Muscle of arm (tissue), 12 donors: ENCODE results near the gene POLN. TPM values are rescaled to one million over a fixed set of nuclear protein-coding genes. Genes with fewer than 3 reads are reported as not detected.
"Not testable (repeated sequence)": the region's sequence is repeated elsewhere in the genome, so short reads cannot be mapped to it uniquely, and the experiment has no call there.

Experiments
- DNase-seq: peaks from one replicate; pipeline ENCODE4 v3.0.0-alpha.2; 2013
- polyA plus RNA-seq, 12 donors: library from polyadenylated mRNA; unstranded; fragments of 120-200 nt; gene quantifications; one replicate each; pipeline ENCODE4 v1.2.1, GENCODE V29; 2013; ENCODE audit not compliant: insufficient read length in 12 of 12

POLN gene
- polyA plus RNA-seq, 12 donors: 1.7 to 4.1 (median 2.8) TPM; not detected in 2

DNA sequence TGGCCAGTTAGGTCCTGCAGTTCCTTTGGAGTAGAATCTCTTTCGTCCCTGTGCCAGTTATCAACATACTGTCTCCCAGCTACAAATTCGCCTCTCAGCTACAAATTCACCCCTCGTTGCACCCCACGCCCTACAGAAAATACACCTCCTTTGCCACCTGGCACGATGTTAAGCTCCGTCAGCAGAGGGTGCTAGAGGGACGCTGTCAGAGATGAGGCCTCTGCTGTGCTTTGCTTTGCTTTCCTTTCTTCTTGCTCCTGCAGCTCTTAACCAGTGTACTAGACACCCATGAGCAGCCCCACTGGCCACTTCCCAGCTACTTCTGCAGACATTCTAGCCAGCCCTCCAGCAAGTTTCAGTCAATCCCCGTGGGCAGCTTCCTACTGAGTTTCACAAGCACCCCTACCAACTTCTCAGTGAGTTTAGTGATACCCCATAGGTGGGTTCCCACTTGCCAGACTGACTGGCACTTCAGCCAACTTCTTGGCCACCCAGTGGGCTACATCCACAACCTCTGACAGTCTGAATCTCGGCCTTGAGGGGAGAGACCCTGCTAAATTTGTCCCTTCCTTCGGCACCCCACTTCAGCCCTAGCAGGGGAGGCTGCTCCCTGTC is 21.8 kb downstream of the POLN start:
- DNase-seq: peak; percentile 71

- DNase-seq: no peak
These were observed 22.6 kb downstream of the POLN start for GRCh38 chr4:2219233-2219760.

DNA sequence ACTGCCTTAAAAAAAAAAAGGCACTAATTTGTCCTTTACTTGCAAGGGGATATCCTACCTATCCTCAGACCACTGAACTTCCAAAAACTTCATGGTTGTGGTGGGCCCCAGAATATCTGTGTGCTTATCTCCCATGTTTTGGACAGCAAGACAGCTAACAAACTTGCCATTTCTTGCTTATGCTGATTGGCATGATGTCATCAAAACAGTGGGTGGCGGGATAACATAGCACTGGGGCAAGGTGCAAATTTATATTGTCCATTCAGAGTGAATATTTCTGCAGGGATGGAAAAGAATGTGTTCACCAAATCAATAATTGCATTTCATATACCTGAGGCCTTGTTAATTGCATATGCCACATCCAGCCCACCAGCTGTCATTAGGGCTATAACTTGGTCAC is 23.5 kb downstream of the POLN start:
- no peak for DNase-seq

- DNase-seq: no peak
These were observed 24.2 kb downstream of the POLN start for GRCh38 chr4:2217726-2218125.

GRCh38 chr4:2212831-2213230 is 29.1 kb downstream of the POLN start:
- DNase-seq: no peak

- DNase-seq: not testable (repeated sequence)
These were observed 39.1 kb downstream of the POLN start for GRCh38 chr4:2202789-2203188.

DNA sequence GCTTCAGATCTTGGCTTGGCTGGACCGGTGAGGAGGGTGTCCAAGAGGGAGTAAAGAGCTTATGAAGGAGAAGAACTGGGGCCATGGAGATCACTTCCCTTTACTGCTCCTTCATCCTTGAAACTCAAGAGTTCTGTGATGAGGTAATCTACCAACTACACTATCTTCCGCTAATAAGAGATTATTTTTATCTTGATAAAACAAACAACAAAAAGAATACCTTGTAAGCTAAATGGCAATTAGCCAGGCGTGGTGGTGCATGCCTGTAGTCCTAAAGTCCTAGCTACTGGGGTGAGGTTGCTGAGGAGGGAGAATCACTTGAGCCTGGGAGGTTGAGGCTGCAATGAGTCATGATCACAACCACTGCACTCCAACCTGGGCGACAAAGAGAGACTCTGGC is 47.4 kb downstream of the POLN start:
- DNase-seq: no peak

DNA sequence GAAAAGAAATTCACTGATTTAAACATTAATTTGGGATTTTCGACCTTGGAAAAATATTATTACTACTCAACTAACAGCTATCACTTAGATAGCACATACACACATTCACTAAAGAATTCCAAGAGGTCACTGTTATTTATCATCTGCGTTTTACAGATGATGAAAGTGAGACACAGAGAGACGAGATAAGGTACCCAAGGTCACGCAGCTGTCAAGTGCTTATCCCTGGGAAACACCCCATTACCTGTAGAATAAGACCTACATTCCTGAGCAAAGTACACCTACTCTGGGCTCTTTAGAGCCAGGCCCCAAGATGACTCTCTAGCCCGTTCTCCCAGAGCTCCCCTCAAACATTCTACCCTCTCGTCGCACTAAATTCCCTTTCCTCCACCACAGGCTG is 48.6 kb downstream of the POLN start:
- no peak for DNase-seq

GRCh38 chr4:2186865-2187172 is 55.1 kb downstream of the POLN start:
- no peak for DNase-seq

DNA sequence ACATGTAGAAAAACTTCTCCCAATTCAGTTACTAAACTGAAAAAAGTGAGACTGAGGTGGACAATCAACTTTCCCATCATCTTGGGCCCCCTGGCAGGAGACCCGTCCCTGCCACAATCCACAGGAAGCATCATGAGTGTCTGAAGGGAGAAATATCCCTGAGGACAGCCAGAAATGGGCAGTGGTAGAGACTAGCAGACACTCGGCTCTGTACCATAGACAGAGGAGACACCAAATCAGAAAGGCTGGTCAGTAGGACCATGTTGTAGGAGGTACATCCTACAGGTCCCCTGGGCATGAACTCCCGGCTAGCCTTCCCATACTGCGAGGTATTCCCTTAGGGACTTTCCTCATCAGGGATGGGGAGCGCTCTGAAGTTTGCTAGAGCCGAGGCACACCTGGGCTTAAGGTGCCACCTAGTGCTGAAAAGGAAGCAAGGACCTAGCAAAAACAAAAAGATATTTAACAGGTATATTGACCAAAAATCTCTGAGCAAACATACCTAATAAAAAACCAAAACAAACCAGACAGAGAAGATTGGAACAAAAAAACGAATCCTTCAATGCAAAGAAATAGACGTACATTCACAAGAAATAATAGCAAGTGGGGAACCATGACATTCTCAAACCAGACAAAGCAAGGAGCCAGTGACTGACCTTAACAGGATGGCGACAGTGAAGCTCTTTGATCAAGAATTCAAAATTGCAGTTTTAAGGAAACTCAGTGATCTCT is 55.6 kb downstream of the POLN start:
- no peak for DNase-seq

DNA sequence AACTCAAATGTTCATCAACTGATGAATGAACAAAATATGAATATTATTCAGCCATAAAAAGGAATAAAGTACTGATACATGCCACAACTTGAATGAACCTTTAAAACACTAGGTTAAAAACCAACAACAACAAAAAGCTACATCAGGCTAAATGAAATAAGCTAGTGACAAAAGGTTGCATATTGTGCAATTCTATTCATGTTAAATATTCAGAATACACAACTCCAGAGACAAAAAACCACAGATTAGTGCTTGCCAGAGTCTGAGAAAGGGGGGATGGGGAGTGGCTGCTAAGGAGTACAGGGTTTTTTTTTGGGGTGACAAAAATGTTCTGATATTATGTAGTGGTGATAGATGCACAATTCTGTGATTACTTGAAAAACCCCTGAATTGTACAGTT is 58.5 kb downstream of the POLN start:
- DNase-seq: no peak

GRCh38 chr4:2182994-2183393 is 58.9 kb downstream of the POLN start:
- no peak for DNase-seq

- no peak for DNase-seq
These were observed 61.5 kb downstream of the POLN start for GRCh38 chr4:2180410-2180809.

DNA sequence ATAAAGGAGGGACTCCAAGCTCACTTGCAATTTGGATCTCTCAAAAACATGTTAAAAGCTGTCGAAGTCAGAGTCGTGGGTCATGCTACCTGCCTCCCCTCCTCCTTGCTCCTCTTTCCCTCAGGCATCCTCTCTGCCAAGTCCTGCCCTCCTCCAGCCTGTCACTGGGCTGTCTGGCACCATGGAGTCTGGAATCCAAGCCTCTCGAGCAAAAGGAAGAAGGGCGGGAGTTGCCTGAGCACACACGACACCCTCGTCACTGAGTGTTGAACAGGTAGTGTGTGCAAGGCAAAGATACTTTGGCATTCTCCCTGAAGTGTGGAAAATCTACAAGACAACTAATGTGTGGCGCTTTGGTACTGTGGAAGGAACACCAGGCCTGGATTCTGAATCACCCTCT is 62.2 kb downstream of the POLN start:
- DNase-seq: no peak

DNA sequence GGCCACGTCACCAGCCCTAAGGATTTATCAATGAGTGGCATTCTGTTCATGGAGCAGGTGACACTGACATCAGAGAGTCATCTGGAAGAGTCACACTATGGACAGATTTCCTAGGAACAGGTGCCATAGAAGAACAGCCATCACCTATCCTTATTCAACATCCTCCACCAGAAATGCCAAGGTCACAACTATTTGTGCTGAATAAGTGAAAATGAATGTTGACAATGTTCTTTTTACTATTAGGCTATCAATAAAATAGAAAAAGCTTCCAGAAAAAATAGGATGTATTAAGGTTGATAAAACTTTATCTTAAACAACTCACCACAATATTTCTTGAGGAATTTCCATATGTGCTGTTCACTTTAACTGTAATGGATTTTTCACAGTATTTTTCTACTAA is 62.9 kb downstream of the POLN start:
- DNase-seq: no peak

DNA sequence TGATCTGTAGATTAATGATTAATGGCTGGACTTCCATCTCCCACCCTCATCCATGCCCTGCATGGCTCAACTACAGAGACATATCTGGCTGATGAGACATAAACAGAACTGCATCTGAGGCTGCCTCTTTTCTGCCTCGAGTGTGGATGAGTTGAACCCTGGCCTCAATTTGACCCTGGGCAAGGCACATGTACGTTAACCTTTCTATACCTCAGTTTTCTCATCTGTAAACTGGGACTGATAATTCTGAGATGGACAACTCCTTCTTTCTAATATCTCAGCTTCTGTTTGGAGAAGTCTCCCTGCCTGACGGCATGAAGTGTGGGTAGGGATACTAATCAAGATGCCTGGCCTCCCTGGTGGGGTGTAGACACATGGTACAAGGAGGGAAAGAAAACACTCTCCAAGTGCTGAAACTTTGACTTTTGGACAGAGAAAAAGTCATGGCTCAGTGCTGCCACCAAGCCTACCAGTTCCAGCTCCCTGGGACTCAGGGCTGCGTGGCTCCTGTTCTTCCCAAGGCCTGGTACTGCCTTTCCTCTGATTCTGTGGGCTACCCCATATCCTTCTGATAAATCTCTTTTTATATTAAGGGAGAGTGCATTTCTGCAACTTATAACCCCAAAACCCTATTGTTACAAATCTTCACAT is 64.4 kb downstream of the POLN start:
- DNase-seq: no peak

- no peak for DNase-seq
These were observed 65.8 kb downstream of the POLN start for GRCh38 chr4:2175990-2176698.

GRCh38 chr4:2174061-2174460 is 67.9 kb downstream of the POLN start:
- no peak for DNase-seq

GRCh38 chr4:2172627-2173231 is 69.2 kb downstream of the POLN start:
- DNase-seq: no peak

GRCh38 chr4:2172161-2172560 is 69.8 kb downstream of the POLN start:
- peak; percentile 2 for DNase-seq

GRCh38 chr4:2168469-2169319 is 73.2 kb downstream of the POLN start:
- no peak for DNase-seq
